Measurements from ENCODE around the gene IPO4. TPM values are rescaled to one million over a fixed set of nuclear protein-coding genes. Genes with fewer than 3 reads are reported as not detected.
A peak's percentile ranks its signal among the peaks of the same experiment; 100 is the strongest.

The IPO4 gene
- total and polyA plus RNA-seq, 2 of the 13 experiments (the other 11 are each of a cell fraction or from before 2014, with no cell fraction given), result 39.0 to 179 TPM

- TF ChIP-seq REST (IDR thresholded peaks at IDR 0.05; ENCODE audit: borderline replicate concordance in 1 of 2, low read depth in 1 of 2, low read length in 2 of 2) (peak in 1 of 2 experiments; percentile 76; a peak in 2 of 4 replicates), TBX3 (IDR thresholded peaks at IDR 0.05; ENCODE audit: borderline replicate concordance) (no peak), ZNF891 (CRISPR knock-in tag; IDR thresholded peaks at IDR 0.05) (peak; percentile 99), PRDM4 (CRISPR knock-in tag; IDR thresholded peaks at IDR 0.05; ENCODE audit: borderline replicate concordance) (peak; percentile 53; the same call in 1 of the 2 replicates), ZNF800 (CRISPR knock-in tag; IDR thresholded peaks at IDR 0.05) (peak; percentile 83; the same call in 1 of the 2 replicates), ARNT2 (CRISPR knock-in tag; IDR thresholded peaks at IDR 0.05; ENCODE audit: low read depth) (peak; percentile 90), LRRFIP1 (CRISPR knock-in tag; conservative IDR thresholded peaks at IDR 0.05) (peak; percentile 95; the same call in 1 of the 2 replicates), ZNF276 (CRISPR knock-in tag; IDR thresholded peaks at IDR 0.05; ENCODE audit: low read depth) (peak; percentile 95), ZBTB44 (CRISPR knock-in tag; IDR thresholded peaks at IDR 0.05) (peak; percentile 98), ZNF775 (CRISPR knock-in tag; IDR thresholded peaks at IDR 0.05; ENCODE audit: borderline replicate concordance) (no peak), ZNF121 (CRISPR knock-in tag; IDR thresholded peaks at IDR 0.05) (peak; percentile 85)
Observed at GRCh38 chr14:24160850-24161804, 27.5 kb downstream of the IPO4 start, which contains the start of gene IRF9 (continued).

All from HepG2 (cell line).